ENCODE results near the gene PFKFB2. TPM values are rescaled to one million over a fixed set of nuclear protein-coding genes. Genes with fewer than 3 reads are reported as not detected.
A peak's percentile ranks its signal among the peaks of the same experiment; 100 is the strongest.

The PFKFB2 gene
- total RNA-seq, 1 donor from 2014 or later = 49.9 TPM

- Histone ChIP-seq H3K4me3 (no peak overlapping the region), H3K27ac (no peak overlapping the region), H3K27me3 (no peaks in the 10 kb centered on the region), H3K9me3 (no peaks in the 10 kb centered on the region), H3K36me3 (peaks cover 18% of the 10 kb centered on the region), H3K4me1 (peaks cover 4% of the 10 kb centered on the region)
- TF ChIP-seq CTCF (IDR thresholded peaks at IDR 0.05) = no peak
- intact Hi-C loops (cut with DNase I) = no loop called here
- ATAC-seq = no peak
- no peak for DNase-seq
These were observed 23.9 kb downstream of the PFKFB2 start for GRCh38 chr1:207077012-207077411.

- peak; percentile 96 for ATAC-seq
- H3K27me3 ChIP-seq = no peaks in the 10 kb centered on the region
- H3K4me1 ChIP-seq = peaks cover 4% of the 10 kb centered on the region
- peak; percentile 92 for TF ChIP-seq CTCF (IDR thresholded peaks at IDR 0.05)
- no peak overlapping the region for H3K4me3 ChIP-seq
- no peaks in the 10 kb centered on the region for H3K9me3 ChIP-seq
- peaks cover 11% of the 10 kb centered on the region for H3K36me3 ChIP-seq
- H3K27ac ChIP-seq = no peak overlapping the region
- intact Hi-C loops (cut with DNase I) = no loop called here
- no peak for DNase-seq
These were observed 24.6 kb downstream of the PFKFB2 start for GRCh38 chr1:207077470-207078377.

- no peak overlapping the region for H3K27ac ChIP-seq
- H3K4me3 ChIP-seq = no peak overlapping the region
- ATAC-seq (no peak), DNase-seq (no peak)
- no peaks in the 10 kb centered on the region for H3K27me3 ChIP-seq
- H3K4me1 ChIP-seq = peaks cover 4% of the 10 kb centered on the region
- peaks cover 10% of the 10 kb centered on the region for H3K36me3 ChIP-seq
- intact Hi-C loops (cut with DNase I) = no loop called here
- H3K9me3 ChIP-seq = no peaks in the 10 kb centered on the region
- TF ChIP-seq CTCF (IDR thresholded peaks at IDR 0.05) = no peak
These were observed 25.6 kb downstream of the PFKFB2 start for GRCh38 chr1:207078578-207079132.

GRCh38 chr1:207079706-207080241, 26.7 kb downstream of the PFKFB2 start:
- H3K27me3 ChIP-seq = no peaks in the 10 kb centered on the region
- intact Hi-C loops (cut with DNase I) = loop anchor here (10.0 kb wide), 1 partner anchor 325 kb away; no protein-coding TSS in a partner anchor
- H3K27ac ChIP-seq = no peak overlapping the region
- H3K4me1 ChIP-seq = no peaks in the 10 kb centered on the region
- TF ChIP-seq CTCF (IDR thresholded peaks at IDR 0.05) = no peak
- ATAC-seq (peak; percentile 43), DNase-seq (no peak)
- H3K36me3 ChIP-seq = peaks cover 8% of the 10 kb centered on the region
- H3K4me3 ChIP-seq = no peak overlapping the region
- H3K9me3 ChIP-seq = no peaks in the 10 kb centered on the region

GRCh38 chr1:207081088-207081487, 28.0 kb downstream of the PFKFB2 start:
- Histone ChIP-seq H3K9me3 (no peaks in the 10 kb centered on the region), H3K4me1 (no peaks in the 10 kb centered on the region), H3K4me3 (no peak overlapping the region), H3K27ac (no peak overlapping the region), H3K27me3 (no peaks in the 10 kb centered on the region), H3K36me3 (no peaks in the 10 kb centered on the region)
- intact Hi-C loops (cut with DNase I) = loop anchor here (10.0 kb wide), 1 partner anchor 324 kb away; no protein-coding TSS in a partner anchor
- no peak for DNase-seq
- no peak for ATAC-seq
- TF ChIP-seq CTCF (IDR thresholded peaks at IDR 0.05) = no peak

Data from upper lobe of right lung (tissue), 1 donor.